GM18499 (cell line): ENCODE data around the gene CELSR3.

Source experiments
- ATAC-seq: cut with Tn5 transposase; IDR thresholded peaks from one replicate; pipeline ENCODE4 v1.9.1; 2021; ENCODE audit warnings: moderate number of reproducible peaks; ENCODE audit not compliant: insufficient read depth, unreplicated experiment

The CELSR3 gene

DNA sequence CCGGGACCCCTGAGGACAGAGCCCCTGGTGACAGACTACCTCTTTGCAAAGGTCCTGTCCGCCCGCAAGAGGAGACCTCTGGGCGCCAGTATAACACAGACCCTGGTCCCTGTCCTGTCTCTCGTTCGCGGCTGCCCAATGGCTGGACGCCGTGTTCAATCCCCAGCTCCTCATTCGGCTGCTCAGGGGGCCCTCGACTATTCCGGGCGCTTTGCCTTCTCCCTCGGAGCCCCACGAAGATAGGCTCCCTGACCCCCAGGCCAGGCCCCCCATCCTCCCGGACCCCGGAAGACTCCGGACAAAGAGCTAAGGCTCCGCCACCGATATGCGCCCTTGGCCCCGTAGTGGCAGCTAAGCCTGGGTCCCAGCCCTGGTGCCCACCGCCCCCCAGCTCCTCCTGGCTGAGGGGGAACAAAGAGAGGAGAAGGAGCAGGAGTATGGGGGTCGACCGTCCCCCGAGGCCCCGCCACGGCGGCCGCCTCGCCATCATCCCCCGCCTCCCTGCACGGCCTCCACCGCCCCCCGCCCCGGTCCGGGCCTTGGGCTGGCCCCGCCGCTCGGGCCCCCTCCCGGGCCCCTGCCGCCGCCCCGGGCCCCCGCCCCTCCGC, 437 bp downstream of the CELSR3 start:
- no peak for ATAC-seq

DNA sequence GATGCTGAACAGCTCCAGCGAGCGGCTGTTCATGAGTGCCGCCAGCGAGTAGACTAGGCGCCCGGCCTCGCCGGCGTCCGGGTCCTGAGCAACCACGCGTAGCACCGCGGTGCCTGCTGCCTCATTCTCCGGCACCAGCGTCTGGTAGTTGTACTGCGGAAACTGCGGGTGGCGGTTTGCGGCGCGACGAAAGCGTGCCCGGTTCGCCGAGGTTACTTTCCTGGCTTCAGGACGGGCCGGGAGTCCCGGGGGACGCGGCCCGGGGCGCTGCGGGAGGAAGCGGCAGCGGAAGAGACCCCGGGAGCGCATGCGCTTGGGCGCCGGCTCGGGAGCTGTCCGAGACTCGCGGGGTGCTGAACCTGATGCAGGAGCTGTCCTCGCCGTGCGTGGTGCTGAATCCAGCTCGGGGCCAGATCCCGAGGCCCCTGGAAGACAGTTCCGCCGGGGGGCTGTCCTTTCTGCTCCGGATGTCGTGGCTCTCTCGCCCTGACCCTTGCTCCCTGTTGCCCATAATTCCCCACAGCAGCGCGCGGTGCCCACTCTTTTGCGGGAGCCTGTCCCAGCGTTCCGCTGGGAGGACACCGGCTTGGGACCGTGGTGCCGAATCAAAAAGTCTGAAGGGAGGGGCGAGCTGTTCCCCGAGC, 1.1 kb downstream of the CELSR3 start:
- ATAC-seq: no peak

DNA sequence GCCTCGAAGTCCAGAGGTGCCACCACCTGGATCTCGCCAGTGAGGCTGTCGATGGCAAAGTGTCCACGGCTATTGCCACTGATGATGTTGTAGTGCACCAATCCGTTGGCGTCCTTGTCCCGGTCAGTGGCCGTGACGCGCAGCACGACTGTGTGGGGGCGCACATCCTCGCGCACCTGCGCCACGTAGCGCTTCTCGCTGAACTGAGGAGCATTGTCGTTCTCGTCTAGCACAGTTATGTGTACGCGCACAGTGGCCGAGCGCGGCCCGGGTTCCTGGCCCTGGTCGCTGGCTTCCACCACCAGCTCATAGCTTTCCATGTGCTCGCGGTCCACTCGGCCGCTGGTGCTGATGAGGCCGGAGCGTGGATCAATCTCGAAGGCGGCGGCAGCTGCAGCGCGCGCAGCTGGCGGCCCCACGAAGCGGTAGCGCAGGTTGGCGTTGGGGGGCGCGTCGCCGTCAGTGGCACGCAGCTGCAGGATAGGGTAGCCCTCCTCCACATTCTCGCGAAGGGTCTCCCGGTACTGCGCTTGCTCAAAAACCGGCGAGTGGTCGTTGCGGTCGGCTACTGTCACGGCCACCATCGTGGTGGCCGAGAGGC, 1.8 kb downstream of the CELSR3 start:
- ATAC-seq: no peak

DNA sequence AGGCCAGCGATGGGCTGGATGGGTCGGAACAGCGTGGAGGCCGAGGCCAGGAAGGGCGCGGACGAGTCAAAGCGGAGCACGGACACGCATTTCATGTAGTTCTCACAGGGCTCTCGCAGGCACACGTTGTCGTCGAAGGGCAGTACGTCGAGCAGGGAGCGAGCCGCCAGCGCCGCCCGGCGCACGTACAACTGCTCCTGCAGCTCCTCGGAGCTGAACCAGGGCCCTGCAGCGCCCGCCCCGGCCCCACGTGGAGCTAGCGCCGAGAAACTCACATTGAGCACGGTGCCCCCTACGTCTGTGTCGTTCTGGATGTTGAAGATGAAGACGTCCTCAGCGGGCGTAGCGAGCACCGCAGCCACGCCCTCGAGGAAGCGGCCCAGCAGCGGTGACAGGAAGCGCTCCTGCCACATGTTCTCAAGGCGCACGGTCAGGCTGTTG, 5.8 kb downstream of the CELSR3 start:
- no peak for ATAC-seq

DNA sequence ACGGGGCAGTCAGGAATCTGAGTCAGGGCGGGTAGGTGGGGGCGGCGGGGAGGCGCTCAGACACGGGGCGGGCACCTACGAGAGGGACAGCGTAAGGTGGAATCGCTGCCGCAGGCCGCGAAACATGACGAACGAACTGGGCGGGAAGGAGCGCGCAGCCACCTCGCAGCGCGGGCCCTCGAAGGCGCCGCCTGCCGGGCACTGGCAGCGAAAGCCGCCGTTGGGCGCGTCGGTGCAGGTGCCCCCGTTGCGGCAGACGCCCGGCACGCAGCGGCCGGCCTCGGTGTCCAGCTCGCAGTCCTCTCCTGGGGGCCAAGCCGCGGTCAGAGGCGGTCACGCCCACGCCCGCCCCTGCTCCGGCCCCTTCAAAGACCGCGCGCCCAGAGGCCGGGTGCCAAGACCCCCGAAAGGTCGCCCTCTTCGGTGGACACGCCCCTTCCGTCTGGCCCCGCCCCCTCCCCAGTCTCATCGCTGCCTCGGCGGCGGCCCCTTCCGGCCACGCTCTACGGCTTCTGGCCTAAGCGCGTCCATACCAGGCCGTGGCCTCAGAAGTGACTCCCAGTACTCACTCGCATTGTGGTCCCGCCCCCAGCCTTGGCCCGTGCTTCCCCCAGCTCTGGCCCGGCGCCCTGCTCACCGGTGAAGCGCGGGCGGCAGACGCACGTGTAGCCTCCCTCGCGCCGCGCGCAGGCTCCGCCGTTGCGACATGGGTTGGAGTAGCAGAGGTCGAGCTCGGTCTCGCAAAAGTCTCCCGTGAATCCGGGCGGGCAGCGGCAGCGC, 6.4 kb downstream of the CELSR3 start:
- ATAC-seq: no peak

DNA sequence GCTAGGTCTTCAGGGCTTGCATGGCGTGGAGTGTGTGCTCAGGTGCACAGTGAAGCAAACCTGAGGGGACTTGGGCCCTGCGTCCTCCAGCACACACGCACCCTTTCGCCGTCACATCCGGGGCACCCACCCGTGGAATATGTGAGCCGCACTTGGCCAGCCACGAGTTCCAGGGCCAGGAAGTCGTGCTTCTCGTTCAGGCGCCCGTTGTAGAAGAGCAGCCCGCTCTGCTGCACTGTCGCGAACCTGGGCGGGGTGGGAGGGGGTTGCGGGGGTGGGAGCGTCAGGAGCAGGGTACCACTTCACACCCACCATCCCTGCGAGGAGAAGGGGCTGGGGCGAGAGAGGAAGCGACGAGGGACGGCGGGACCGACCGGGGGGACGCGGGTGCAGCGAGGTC, 7.1 kb downstream of the CELSR3 start:
- ATAC-seq: no peak

DNA sequence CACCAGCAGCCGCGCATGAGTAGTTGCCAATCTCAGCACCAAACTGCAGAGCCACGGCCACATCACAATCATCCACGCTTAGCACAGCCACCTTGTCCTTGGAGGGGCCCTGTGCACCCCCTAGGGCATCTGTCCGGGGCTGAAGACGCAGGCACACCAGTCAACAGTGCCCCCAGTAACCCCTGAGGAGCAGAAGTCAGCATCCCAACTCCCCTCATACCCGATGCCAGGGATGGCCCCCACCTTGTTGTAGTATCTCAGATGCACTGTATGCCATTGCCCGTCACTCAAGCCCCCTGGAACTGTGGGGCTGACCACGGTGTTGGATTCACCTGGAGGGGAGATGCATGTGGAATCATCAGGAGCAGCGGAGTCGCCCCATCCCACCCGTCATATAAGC, 7.6 kb downstream of the CELSR3 start:
- no peak for ATAC-seq

DNA sequence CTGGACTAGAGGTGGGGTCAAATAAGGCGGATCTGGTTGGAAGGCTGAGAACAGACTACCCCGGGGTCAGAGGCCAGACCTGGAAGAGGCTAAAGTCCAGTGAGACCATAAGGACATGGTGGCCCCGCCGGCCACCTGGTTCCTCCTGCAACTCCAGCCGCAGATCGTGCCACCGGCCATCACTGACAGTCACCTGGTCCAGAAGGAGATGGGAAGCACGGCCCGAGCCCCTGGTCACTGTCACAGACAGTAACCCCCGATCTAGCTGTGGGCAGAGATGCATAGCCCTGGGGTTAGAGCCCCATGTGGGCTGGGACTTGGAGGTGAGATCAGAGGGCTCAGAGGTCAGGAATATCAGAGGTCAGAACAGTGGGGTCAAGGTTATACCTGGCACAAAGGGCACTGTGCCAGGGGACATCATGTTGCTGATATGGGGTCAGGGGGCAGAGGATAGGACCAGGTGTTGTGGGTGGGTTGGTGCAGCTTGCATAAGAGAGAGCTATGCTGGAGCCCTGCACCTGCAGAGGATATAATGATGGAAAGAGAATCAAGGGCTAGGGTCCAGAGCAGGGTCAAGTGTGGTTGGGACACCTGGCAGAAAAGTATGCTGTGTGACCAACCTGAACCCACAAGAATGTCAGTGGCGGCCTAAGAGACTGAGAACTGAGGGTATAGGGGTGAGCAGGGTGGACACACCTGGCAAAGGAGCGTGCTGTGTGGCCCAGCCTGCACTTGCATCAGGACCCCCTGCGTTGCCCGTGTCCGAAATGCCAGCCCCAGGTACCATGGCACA, 9.6 kb downstream of the CELSR3 start:
- no peak for ATAC-seq

DNA sequence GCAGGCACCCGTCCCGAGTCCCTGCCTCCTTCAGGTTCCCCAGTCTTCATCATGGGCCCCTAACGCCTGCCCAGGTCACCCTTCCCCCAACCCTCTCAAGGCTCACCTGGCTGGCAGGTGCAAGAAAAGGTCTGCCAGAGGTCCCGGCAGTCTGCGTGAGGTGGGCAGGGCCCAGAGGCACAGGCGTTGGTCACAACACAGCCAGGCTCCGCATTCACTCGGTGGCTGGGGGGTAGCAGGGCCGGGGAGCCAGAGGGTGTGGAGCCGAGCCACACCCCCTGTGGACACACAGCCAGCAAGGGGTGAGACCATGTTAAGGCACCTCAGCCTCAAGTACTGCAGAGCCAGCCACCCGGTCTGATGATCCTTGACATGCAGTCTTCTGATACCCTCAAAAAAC, 10.9 kb downstream of the CELSR3 start:
- no peak for ATAC-seq

DNA sequence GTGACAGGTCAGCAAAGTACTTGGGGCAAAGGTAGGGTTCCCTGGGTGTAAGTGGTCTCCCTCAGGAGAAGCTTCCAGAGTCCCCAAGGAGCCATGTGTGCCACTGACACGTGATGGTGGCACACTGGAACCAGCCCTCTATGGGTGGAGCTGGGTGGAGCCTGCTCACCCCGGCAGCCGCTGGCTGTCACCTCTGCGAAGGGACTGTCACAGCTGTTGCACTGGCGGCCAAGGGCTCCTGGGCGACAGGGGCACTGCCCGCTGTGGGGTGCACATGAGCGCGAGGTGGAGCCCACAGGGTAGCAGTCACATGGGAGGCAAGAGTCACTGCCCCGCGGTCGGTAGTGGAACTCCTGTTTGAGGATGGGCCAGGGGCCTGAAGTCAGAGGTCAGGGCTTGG, 12.0 kb downstream of the CELSR3 start:
- ATAC-seq: no peak

DNA sequence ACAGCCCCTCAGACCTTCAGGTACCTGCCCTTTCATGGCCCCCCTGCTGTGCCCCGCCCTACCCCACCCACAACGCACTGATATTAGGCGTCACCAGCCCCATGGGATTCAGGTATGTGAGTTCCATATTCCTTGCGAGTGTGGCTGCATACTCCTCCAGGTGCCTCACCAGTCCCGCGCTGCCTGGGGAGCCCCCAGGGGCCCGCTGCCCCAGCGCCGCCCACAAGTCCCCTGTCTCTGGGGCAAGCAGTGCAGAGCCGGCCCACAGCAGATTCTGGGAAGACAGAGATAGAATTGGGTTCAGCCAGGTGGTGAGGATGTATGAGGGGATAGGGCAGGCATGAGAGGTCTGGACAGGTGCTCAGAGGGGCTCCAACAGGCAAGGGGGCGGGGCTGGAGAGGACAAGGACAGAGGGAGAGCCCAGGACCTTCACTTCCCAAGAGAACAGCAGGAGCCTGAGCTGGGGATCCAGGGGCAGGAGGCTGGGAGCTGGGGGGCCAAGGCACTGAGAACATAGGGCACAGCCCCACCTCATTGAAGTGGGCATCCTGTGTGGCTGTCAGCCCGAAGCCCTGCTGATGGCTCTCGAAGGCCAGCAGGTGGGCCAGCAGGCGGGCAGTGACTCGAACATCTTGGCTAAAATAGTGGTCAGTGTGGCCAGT, 14.4 kb downstream of the CELSR3 start:
- no peak for ATAC-seq

DNA sequence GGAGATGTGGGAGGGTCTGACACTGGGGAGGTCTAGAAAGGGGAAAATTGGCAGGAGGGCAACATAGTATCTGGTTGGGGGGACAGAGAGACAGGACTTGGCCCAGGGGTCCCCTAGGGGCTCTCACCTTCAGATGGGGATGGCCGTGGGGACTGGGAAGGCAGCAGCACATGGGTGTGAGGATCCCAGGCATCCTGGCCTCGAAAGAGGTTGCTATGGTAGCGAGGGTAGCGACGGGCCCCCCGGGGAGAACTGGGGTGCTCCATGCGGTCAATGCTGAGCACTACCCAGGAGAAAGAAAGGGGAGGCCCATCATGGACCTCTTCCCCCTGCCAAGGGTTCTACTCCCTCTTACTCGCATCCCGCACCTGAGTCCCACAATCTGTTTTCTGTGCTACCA, 15.0 kb downstream of the CELSR3 start:
- ATAC-seq: no peak

DNA sequence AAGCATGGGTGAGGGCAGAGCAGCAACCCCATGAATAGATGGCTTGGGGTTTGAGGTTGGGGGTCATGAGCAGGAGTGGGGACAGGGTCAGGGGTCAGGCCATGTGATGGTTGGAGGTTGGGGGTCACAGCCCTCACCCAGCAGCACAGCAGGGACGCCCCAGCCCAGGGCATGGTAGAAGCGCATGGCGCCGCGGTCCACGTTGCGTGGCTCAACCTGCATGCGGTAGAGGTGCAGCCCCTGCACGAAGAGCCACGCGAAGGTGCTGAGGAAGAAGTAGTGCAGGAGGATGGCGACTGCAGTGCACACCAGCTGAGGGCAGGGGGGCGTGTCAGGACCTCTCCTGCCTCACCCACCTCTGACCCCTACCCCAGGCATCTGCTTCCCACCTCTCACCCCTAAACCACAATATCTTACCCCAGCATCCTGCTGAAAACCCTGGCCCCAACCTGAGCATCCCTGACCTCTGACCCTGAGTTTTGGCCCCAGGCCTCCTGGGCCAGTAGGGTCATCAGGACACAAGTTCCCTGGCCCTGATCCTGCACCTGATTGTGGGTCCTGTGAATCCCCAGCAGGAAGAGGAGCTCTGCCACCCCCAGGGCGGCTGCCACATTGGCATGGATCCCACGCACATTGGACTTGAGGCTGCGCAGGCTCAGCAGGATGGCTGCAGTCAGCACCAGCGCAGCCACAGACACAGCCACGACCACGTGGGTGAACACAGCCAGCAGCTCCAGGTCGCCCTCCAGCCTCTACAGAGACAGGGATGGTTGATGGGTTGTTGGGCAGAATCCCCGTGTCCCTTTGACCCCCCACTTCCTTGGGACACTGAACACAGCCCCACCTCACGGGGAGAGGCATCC, 17.6 kb downstream of the CELSR3 start:
- ATAC-seq: no peak

DNA sequence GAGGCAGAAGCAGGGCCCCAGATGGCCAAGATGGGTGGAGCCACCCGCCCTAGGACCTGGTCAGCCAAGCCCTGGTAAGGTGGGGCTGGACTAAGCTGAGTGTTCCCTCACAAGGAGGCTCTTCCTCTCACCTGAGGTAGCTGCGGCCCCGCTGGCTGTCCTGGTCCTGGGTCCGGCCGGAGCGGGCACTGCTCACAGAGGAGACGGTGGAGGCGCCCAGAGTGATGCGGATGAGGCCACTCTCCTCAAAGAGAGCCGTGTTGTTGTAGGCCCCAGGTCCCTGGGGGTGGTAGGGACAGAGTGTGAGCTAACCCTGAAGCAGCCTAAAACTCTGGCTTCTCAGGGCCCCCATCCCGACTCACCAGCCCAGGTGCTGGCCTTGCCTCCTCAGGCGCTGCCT, 20.1 kb downstream of the CELSR3 start:
- ATAC-seq: no peak

DNA sequence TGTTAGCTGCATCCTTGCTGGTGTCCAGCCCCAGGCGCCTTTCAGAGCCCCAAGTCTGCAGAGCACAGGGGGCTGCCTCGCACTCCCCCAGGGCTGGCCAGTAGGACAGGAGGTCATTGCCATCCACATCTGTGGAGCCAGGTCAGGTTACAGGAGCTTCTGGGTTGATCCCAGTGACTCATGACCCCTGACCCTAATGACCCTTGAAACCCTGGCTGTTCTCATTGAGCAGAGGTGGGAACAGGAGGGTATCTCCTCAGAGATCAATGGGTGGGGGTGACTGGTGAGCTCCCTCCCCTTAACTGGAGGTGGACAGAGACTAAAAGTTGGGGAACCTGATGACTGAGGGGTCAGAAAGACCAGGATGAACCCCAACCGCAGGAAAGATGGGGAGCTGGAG, 21.3 kb downstream of the CELSR3 start:
- no peak for ATAC-seq

DNA sequence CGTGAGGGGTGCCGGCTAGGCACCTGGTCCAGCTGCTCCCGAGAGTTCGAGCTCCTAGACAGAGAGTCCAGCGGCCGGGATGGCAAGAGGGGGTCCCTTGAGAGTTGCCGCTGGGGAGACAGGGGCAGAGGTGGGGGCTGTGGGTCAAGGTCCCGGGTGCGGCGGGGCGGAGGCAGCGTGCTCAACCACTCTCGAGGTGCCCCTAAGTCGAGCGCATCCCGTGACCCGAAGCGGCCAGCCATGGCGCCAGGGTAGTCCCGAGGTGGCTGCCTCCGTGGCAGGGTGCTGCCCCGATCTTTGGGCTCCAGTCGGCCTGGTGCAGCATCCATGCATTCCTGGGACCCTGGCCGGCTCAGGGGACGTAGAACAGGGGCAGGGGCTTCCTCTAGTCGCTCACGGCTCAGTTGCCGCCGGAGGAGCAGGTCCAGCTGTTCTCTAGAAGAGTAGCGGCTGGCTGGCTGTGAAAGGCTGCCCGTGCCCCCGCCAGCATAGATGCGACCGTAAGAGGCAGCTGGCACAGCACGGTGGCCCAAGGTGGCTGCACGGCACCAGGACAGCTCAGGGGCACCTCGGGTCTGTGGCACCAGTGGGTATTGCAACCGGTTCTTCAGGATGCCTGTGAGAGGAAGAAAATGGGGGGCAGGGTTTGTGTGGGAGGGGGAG, 22.6 kb downstream of the CELSR3 start:
- no peak for ATAC-seq

DNA sequence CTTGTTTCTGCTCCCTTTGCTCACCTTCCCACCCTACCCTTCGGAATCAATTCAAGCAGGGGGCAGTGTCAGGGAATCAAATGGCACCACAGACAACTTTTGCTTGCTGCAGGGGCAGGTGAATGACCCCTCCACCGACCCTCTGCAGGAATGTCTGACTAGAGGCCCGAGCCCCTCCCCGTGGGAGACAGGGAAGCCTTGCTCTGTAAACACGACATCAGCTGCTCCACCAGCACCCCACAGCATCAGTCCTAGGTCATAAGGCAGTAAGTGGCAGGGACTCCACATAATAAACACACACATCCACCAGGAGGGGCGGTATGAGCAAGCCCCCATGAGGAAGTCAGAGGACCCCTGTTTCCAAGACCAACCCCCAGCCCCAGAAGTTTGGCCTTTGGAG, 25.4 kb downstream of the CELSR3 start:
- no peak for ATAC-seq

DNA sequence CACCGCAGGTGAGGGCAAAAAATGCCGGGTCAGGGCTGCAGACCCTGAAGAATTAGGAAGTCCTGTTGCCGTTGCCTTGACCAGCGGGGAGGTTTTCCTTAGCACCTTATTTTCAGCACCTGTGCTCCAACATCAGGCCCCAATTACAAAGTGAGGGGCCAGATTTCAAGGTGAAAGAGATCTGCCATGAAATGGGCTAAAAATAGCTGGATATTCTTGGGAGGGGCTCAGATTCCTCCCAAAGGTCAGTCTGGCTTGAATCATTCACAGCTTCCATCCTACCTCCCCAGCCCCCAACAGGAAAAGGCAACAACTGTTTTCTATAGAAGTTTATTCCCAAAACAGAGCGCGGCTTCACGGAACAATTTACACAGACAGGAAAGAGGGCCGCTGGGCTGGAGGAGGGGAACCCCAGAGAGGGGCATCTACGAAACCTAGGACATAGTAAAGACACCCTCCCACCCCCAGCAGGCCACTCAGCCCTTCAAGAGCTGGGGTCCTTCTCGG, 26.5 kb downstream of the CELSR3 start:
- ATAC-seq: no peak
